Right lobe of liver (tissue), 4 donors: ENCODE results near the gene MYLK.
"Not testable (repeated sequence)": the region's sequence is repeated elsewhere in the genome, so short reads cannot be mapped to it uniquely, and the experiment has no call there.

ENCODE experiments used
- CTCF ChIP-seq, 4 donors: fragments of 200-600 bp in 3 of 4; fragments of 450-650 bp in 1 of 4; IDR thresholded peaks; one replicate each; pipeline versions ENCODE4 v1.5.1 to v1.8.0; 2016 to 2022; ENCODE audit warnings: antibody characterized with exemption in 4 of 4, mild to moderate bottlenecking in 2 of 4
- POLR2A ChIP-seq: fragments of 450-650 bp; IDR thresholded peaks from one replicate; pipeline ENCODE4 v1.6.1; 2017; ENCODE audit warnings: antibody characterized with exemption, mild to moderate bottlenecking
- donor health status: DM: no; HTN: no; CAD: no.
- donor health status: DM: no; HTN: no; CAD: no.
- donor health status: DM: no; HTN: yes; CAD: no.

GRCh38 chr3:123702057-123702456, 182.1 kb downstream of the MYLK start:
- not testable (repeated sequence) for TF ChIP-seq POLR2A
- TF ChIP-seq CTCF (IDR thresholded peaks at IDR 0.05): peak; percentile 40 to 51 (median 44)
